ENCODE measurements around the gene EEF2K.
"Not testable (repeated sequence)": the region's sequence is repeated elsewhere in the genome, so short reads cannot be mapped to it uniquely, and the experiment has no call there.

EEF2K gene

GRCh38 chr16:22206013-22206841 is at the start of gene EEF2K:
EEF2K (plus strand) TSS chr16:22206278; CDS start chr16:22225730, 19,452 bp downstream.
- peak; percentile 76 for DNase-seq

GRCh38 chr16:22161401-22161800 is 44.7 kb upstream of the EEF2K start:
- no peak for DNase-seq

GRCh38 chr16:22161999-22162655 is 44.0 kb upstream of the EEF2K start, which contains the start of gene SDR42E2:
SDR42E2 (plus strand) TSS chr16:22162506; CDS start chr16:22165583, 3,077 bp downstream.
- peak; percentile 27 for DNase-seq

GRCh38 chr16:22162656-22163009 is 43.4 kb upstream of the EEF2K start:
- no peak for DNase-seq

GRCh38 chr16:22163806-22164205 is 42.3 kb upstream of the EEF2K start:
- DNase-seq, result no peak

GRCh38 chr16:22164482-22164881 is 41.6 kb upstream of the EEF2K start:
- no peak for DNase-seq

GRCh38 chr16:22165508-22166285 is 40.4 kb upstream of the EEF2K start:
- no peak for DNase-seq

GRCh38 chr16:22171953-22172352 is 34.1 kb upstream of the EEF2K start:
- no peak for DNase-seq

- DNase-seq, result not testable (repeated sequence)
These were observed 33.4 kb upstream of the EEF2K start for GRCh38 chr16:22172642-22173041.

GRCh38 chr16:22174642-22175041 is 31.4 kb upstream of the EEF2K start:
- no peak for DNase-seq

- no peak for DNase-seq
These were observed 27.8 kb upstream of the EEF2K start for GRCh38 chr16:22177968-22178930.

- no peak for DNase-seq
These were observed 24.7 kb upstream of the EEF2K start for GRCh38 chr16:22181426-22181825.

- no peak for DNase-seq
These were observed 24.2 kb upstream of the EEF2K start for GRCh38 chr16:22181843-22182242.

GRCh38 chr16:22183335-22183734 is 22.7 kb upstream of the EEF2K start:
- no peak for DNase-seq

- peak; percentile 9 for DNase-seq
These were observed 22.0 kb upstream of the EEF2K start for GRCh38 chr16:22183901-22184614.

- no peak for DNase-seq
These were observed 21.5 kb upstream of the EEF2K start for GRCh38 chr16:22184615-22184968.

GRCh38 chr16:22186517-22186916 is 19.6 kb upstream of the EEF2K start:
- no peak for DNase-seq

GRCh38 chr16:22188267-22188594 is 17.8 kb upstream of the EEF2K start:
- no peak for DNase-seq

- DNase-seq, result peak; percentile 58
These were observed 17.3 kb upstream of the EEF2K start for GRCh38 chr16:22188595-22189442.

GRCh38 chr16:22189473-22190080 is 16.5 kb upstream of the EEF2K start:
- peak; percentile 50 for DNase-seq
